Spleen (tissue), 11 donors: ENCODE measurements around the gene PPP1R3E. TPM values are rescaled to one million over a fixed set of nuclear protein-coding genes. Genes with fewer than 3 reads are reported as not detected.

Source experiments
- DNase-seq: peaks from one replicate; pipeline ENCODE4 v3.0.0-alpha.2; 2020
- H3K27ac ChIP-seq, 8 donors: fragments of 200-600 bp; sonication (generic) in 7 of 8; 1 replicate in 4 of 8; 2 replicates in 4 of 8; pipeline versions ENCODE4 v1.5.0 to v1.8.0; 2016 to 2021; ENCODE audit warnings: inconsistent platforms in 4 of 8, mild to moderate bottlenecking in 4 of 8, moderate library complexity in 1 of 8
- H3K27me3 ChIP-seq, 7 donors: fragments of 200-600 bp; sonication (generic) in 6 of 7; replicated peaks in 1 of 7; 1 replicate in 4 of 7; 2 replicates in 3 of 7; pipeline versions ENCODE4 v1.5.0 to v1.8.0; 2016 to 2021; ENCODE audit warnings: inconsistent platforms in 3 of 7, mild to moderate bottlenecking in 1 of 7
- H3K36me3 ChIP-seq, 6 donors: fragments of 200-600 bp; sonication (generic) in 5 of 6; 1 replicate in 4 of 6; 2 replicates in 2 of 6; pipeline versions ENCODE4 v1.5.0 to v1.8.0; 2016 to 2021; ENCODE audit warnings: inconsistent platforms in 2 of 6
- H3K4me1 ChIP-seq, 6 donors: fragments of 200-600 bp; sonication (generic) in 5 of 6; 1 replicate in 3 of 6; 2 replicates in 3 of 6; pipeline versions ENCODE4 v1.5.0 to v1.8.0; 2016 to 2021; ENCODE audit warnings: inconsistent platforms in 3 of 6
- H3K4me3 ChIP-seq, 8 donors: fragments of 200-600 bp; sonication (generic) in 7 of 8; 1 replicate in 4 of 8; 2 replicates in 4 of 8; pipeline versions ENCODE4 v1.5.0 to v1.8.0; 2016 to 2021; ENCODE audit warnings: inconsistent platforms in 4 of 8, mild to moderate bottlenecking in 4 of 8, moderate library complexity in 2 of 8
- H3K9me3 ChIP-seq, 8 donors: fragments of 200-600 bp; sonication (generic) in 7 of 8; 1 replicate in 4 of 8; 2 replicates in 4 of 8; pipeline versions ENCODE4 v1.5.0 to v1.8.0; 2016 to 2021; ENCODE audit warnings: inconsistent platforms in 4 of 8
- POLR2A ChIP-seq, 3 donors: fragments of 450-650 bp; IDR thresholded peaks; one replicate each; pipeline ENCODE4 v1.5.1; 2017; ENCODE audit warnings: antibody characterized with exemption in 3 of 3, mild to moderate bottlenecking in 1 of 3
- POLR2AphosphoS5 ChIP-seq, 3 donors: sonication (generic); formaldehyde crosslinking; IDR thresholded peaks; one replicate each; pipeline ENCODE4 v1.5.1; 2017; ENCODE audit warnings: antibody characterized with exemption in 3 of 3
- WGBS, 5 donors: extraction: QIAGEN DNeasy Blood & Tissue Kit in 3 of 5; methylation state at CpG; one replicate each; pipeline versions ENCODE4 v1.1.5 to v1.1.7; 2013 to 2018; 5-methylcytosine and 5-hydroxymethylcytosine counted together
- intact Hi-C: fragments of 100-400 bp; cut with DNase I; formaldehyde crosslinking; loops from one replicate; pipeline ENCODE4 v1.15.0; 2023; ENCODE audit warnings: low total_unique reads
- polyA plus RNA-seq, 3 donors: library from polyadenylated mRNA; stranded (reverse); fragments of 200-250 nt; gene quantifications; one replicate each; pipeline ENCODE4 v1.2.1, GENCODE V29; 2013
- total RNA-seq, 7 donors: library from RNA; depleted of rRNA in 3 of 7; stranded (reverse); fragments of >200 nt in 3 of 7; fragmentation: NEBNext Ultra II Directional in 4 of 7; extraction: Animal tissue kit (Norgen Biotek cat#: 25700) in 4 of 7; gene quantifications; one replicate each; pipeline versions ENCODE4 v1.1.0 to v1.2.1, GENCODE V29; 2016 to 2021
- TF ChIP-seq, protein P1 (sequence below), 11 experiments: fragments of 200-600 bp in 7 of 11; fragments of 450-650 bp in 4 of 11; sonication (generic) in 4 of 11; IDR thresholded peaks in 8 of 11; conservative IDR thresholded peaks in 3 of 11; 1 replicate in 7 of 11; 2 replicates in 4 of 11; pipeline versions ENCODE4 v1.4.0 to v1.8.0; 2016 to 2021; ENCODE audit warnings: antibody characterized with exemption in 11 of 11, inconsistent platforms in 4 of 11, mild to moderate bottlenecking in 1 of 11
- donor health status: healthy with polysubstance abuse.
- donor health status: DM: no; HTN: no; CAD: no; lungs with moderate emphysema.
- donor health status: DM: no; HTN: no; CAD: no.
- donor health status: Bipolar disorder and iron deficiency.
- donor health status: healthy.
- donor health status: DM: no; HTN: no; CAD: no.
- donor health status: DM: yes; HTN: yes; CAD: no.

The PPP1R3E gene
- total and polyA plus RNA-seq, 10 donors, result 18.6 to 36.7 (median 24.6) TPM

DNA sequence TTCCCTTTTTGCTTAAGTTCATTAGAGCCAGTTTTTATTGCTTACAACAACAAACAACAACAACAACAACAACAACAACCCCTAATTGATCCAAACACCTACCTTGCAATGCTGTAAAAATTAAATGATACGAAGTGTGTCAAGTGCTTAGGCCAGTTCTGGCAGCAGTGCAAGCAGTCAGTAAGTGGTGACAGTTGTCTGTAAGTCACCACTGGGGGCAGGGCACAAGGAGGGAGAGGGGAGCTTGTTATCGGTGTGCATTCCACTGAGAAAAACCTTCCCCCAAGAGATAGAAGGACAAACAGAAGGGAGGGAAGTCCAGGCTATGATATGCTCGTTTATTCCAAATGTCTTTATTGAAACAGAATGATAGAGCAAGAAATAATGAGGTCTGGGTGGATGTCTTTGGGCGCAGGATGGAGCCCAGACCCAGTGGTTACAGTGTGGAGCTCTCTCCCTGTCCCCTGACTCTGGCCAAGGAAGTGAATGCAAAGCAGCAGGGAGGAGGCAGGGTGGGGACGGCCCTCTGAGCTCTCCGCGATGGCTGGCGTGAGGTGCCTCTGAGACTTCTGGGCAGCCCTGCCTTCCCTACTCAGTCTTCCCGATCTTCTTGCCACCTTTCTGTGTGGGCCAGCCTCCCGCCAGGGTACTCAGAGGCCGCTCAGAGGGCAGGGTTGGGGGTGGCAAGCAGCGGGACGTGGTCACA lies 43.5 kb upstream of the PPP1R3E start:
- no peak overlapping the region for H3K27ac ChIP-seq
- no peaks in the 10 kb centered on the region for H3K9me3 ChIP-seq
- WGBS, 5 donors, result 67 to 89% (median 84%) methylated on average over 13 of the region's 13 CpGs
- H3K4me1 ChIP-seq, result no peaks in the 10 kb centered on the region
- H3K4me3 ChIP-seq, result no peak overlapping the region
- H3K27me3 ChIP-seq, result peaks cover 0 to 15% (median under 1%) of the 10 kb centered on the region in 7 donors
- TF ChIP-seq POLR2AphosphoS5 (IDR thresholded peaks at IDR 0.05) (no peak), POLR2A (IDR thresholded peaks at IDR 0.05) (no peak)
- TF ChIP-seq, protein P1, sequence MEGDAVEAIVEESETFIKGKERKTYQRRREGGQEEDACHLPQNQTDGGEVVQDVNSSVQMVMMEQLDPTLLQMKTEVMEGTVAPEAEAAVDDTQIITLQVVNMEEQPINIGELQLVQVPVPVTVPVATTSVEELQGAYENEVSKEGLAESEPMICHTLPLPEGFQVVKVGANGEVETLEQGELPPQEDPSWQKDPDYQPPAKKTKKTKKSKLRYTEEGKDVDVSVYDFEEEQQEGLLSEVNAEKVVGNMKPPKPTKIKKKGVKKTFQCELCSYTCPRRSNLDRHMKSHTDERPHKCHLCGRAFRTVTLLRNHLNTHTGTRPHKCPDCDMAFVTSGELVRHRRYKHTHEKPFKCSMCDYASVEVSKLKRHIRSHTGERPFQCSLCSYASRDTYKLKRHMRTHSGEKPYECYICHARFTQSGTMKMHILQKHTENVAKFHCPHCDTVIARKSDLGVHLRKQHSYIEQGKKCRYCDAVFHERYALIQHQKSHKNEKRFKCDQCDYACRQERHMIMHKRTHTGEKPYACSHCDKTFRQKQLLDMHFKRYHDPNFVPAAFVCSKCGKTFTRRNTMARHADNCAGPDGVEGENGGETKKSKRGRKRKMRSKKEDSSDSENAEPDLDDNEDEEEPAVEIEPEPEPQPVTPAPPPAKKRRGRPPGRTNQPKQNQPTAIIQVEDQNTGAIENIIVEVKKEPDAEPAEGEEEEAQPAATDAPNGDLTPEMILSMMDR (IDR thresholded peaks at IDR 0.05 in 8 of 11, conservative IDR thresholded peaks at IDR 0.05 in 3 of 11), result no peak
- no peaks in the 10 kb centered on the region for H3K36me3 ChIP-seq
- DNase-seq, result no peak
- intact Hi-C loops, result no loop called here

DNA sequence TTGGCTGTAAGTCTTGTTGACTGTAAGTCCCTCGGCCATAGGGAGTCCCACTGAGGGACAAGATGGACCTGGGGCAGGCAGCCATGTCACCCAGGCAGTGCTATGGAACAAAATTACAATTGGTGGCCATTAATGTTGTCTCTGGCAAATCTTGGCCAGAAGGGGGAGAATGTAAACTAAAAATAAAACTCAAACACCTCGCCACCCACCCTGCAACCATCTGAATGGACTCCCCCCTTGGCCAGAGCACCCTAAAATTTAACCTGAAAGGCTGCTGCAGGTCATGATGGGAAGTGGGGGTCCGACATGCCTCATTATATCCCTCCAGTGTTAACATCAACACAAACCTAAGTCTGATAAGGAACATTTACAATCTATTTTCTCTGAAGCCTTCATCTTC lies 41.8 kb upstream of the PPP1R3E start:
- no peaks in the 10 kb centered on the region for H3K36me3 ChIP-seq
- H3K4me1 ChIP-seq, result no peaks in the 10 kb centered on the region
- intact Hi-C loops, result no loop called here
- TF ChIP-seq POLR2A (IDR thresholded peaks at IDR 0.05) (no peak), POLR2AphosphoS5 (IDR thresholded peaks at IDR 0.05) (no peak)
- TF ChIP-seq, protein P1 (IDR thresholded peaks at IDR 0.05 in 8 of 11, conservative IDR thresholded peaks at IDR 0.05 in 3 of 11), result no peak
- WGBS, 5 donors, result 49 to 76% (median 58%) methylated on average over 3 of the region's 3 CpGs
- peaks cover 0 to 3% (median 0%) of the 10 kb centered on the region in 7 donors for H3K27me3 ChIP-seq
- H3K9me3 ChIP-seq, result peaks cover 0 to 10% (median 3%) of the 10 kb centered on the region in 8 donors
- DNase-seq, result no peak
- no peak overlapping the region for H3K4me3 ChIP-seq
- H3K27ac ChIP-seq, result no peak overlapping the region

DNA sequence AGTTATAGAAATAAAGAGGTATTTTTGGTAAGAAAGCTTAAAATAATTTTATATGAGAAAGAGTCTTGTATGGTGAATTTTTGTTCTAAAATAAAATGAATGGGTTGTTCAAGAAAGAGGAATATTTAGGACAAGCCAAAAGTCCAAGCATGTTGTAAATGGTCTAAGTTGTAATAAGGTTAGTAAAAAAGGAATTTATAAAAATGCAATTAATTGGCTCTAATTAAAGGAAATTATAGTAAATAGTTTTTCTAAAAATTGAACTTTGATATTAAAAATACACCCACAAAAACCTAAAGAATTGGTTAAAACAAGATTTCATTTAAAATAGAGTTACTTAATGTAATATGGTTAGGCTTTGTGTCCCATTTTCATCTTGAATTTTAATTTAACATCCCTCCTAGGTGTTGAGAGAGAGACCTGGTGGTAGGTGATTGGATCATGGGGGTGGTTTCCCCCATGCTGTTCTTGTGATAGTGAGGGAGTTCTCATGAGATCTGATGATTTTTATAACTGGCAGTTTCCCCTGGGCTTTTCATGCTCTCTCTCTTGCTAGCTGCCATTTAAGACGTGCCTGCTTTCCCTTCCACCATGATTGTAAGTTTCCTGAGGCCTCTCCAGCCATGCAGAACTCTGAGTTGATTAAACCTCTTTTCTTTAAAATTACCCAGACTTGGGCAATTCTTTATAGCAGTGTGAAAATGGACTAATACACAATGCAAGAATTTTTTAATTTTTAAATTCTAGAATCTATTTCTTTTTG lies 37.0 kb upstream of the PPP1R3E start:
- intact Hi-C loops, result no loop called here
- WGBS, 5 donors, result 74 to 87% (median 84%) methylated on average over 1 of the region's 1 CpG

More for the DNA sequence above, 37.0 kb upstream of the PPP1R3E start:
- DNase-seq, result no peak
- Histone ChIP-seq H3K4me3 (no peak overlapping the region), H3K4me1 (no peaks in the 10 kb centered on the region), H3K9me3 (peaks cover 0 to 18% (median 6%) of the 10 kb centered on the region in 8 donors), H3K27me3 (peaks cover 0 to 9% (median 0%) of the 10 kb centered on the region in 7 donors), H3K27ac (no peak overlapping the region), H3K36me3 (no peaks in the 10 kb centered on the region)
- TF ChIP-seq, protein P1 (IDR thresholded peaks at IDR 0.05 in 8 of 11, conservative IDR thresholded peaks at IDR 0.05 in 3 of 11), result no peak
- no peak for TF ChIP-seq POLR2A (IDR thresholded peaks at IDR 0.05)
- no peak for TF ChIP-seq POLR2AphosphoS5 (IDR thresholded peaks at IDR 0.05)
